ENCODE results near the gene ZMYND10. TPM values are rescaled to one million over a fixed set of nuclear protein-coding genes. Genes with fewer than 3 reads are reported as not detected.

The ZMYND10 gene
- total RNA-seq, 1 donor from 2014 or later: not detected

- no peak overlapping the region for H3K4me3 ChIP-seq
- peaks cover 13 to 35% of the 10 kb centered on the region in 2 donors for H3K4me1 ChIP-seq
- TF ChIP-seq CTCF (IDR thresholded peaks at IDR 0.05): no peak
- H3K27me3 ChIP-seq: no peaks in the 10 kb centered on the region
- no peak for DNase-seq (ENCODE audit: low spot score in 2 of 2)
- no peaks in the 10 kb centered on the region for H3K9me3 ChIP-seq
- no peak overlapping the region for H3K27ac ChIP-seq
- H3K36me3 ChIP-seq: peaks cover 0 to 10% of the 10 kb centered on the region in 2 donors
- intact Hi-C loops (cut with DNase I): no loop called here
These were observed 49.7 kb downstream of the ZMYND10 start for GRCh38 chr3:50295553-50296431.

DNA sequence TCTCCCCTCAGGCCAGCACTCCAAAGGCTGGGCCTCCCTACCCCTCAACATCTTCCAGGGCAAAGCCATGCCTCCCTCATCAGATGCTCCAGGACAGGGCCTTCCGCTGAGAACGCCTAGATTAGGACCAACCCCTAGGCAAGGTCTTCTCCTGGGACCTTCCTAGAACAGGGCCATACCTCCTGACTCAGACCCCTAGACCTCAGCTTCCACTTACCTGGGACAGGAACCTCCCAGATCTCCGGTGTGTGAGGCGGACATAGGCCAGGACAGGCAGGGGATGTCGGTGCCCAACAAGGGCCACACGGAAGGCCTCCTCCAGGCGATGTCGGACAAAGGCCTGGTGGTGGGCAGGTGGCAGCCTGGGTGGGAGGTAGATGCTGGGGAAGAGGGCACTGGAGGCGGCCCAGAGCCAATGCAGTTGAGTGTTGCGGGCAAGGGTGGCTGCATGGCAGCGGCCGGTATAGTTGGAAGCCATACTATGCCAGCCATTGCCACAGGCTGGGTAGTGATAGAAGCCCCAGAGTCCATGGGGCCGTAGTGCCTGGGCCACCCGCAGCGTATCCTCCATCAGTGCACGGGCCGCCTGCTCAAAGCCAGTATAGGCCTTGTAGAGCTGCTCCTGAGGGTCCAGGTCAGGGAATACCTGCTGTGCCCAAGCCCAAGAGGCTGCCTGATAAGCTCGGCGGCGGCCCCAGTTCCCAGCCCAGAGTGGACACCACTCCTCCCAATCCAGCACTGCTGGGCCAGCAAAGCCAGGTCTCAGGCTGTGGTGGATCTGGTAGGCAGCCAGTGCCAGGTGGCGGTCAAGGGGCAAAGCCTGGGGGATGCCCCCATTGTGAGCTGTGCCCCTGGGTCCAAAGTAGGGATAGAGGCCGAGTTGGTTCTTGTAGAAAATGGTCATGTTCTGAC, 50.8 kb downstream of the ZMYND10 start:
- H3K9me3 ChIP-seq: no peaks in the 10 kb centered on the region
- H3K27ac ChIP-seq: no peak overlapping the region
- no peak for TF ChIP-seq CTCF (IDR thresholded peaks at IDR 0.05)
- intact Hi-C loops (cut with DNase I): no loop called here
- H3K27me3 ChIP-seq: no peaks in the 10 kb centered on the region
- peaks cover 0 to 14% of the 10 kb centered on the region in 2 donors for H3K36me3 ChIP-seq
- H3K4me3 ChIP-seq: no peak overlapping the region
- DNase-seq (ENCODE audit: low spot score in 2 of 2): no peak
- peaks cover 6 to 32% of the 10 kb centered on the region in 2 donors for H3K4me1 ChIP-seq

DNA sequence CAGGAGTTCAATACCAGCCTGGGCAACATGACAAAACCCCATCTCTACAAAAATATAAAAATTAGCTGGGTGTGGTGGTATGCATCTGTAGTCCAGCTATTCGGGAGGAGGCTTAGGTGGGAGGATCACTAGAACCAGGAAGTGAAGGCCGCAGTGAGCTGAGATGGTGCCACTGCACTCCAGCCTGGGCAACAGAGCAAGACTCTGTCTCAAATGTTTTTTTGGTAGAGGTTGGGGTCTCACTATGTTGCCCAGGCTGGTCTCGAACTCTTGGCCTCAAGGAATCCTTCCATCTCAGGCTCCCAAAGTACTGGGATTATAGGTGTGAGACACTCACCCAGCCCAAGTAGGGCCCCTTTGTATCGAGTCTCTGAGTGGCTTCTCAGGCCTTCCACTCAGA, 51.4 kb downstream of the ZMYND10 start:
- Histone ChIP-seq H3K9me3 (no peaks in the 10 kb centered on the region), H3K36me3 (peaks cover 5 to 20% of the 10 kb centered on the region in 2 donors), H3K4me1 (peaks cover 6 to 32% of the 10 kb centered on the region in 2 donors), H3K27ac (peak overlapping the region in 1 of 2 donors; percentile 84), H3K27me3 (no peaks in the 10 kb centered on the region), H3K4me3 (no peak overlapping the region)
- no peak for TF ChIP-seq CTCF (IDR thresholded peaks at IDR 0.05)
- no peak for DNase-seq (ENCODE audit: low spot score in 2 of 2)
- intact Hi-C loops (cut with DNase I): no loop called here

DNA sequence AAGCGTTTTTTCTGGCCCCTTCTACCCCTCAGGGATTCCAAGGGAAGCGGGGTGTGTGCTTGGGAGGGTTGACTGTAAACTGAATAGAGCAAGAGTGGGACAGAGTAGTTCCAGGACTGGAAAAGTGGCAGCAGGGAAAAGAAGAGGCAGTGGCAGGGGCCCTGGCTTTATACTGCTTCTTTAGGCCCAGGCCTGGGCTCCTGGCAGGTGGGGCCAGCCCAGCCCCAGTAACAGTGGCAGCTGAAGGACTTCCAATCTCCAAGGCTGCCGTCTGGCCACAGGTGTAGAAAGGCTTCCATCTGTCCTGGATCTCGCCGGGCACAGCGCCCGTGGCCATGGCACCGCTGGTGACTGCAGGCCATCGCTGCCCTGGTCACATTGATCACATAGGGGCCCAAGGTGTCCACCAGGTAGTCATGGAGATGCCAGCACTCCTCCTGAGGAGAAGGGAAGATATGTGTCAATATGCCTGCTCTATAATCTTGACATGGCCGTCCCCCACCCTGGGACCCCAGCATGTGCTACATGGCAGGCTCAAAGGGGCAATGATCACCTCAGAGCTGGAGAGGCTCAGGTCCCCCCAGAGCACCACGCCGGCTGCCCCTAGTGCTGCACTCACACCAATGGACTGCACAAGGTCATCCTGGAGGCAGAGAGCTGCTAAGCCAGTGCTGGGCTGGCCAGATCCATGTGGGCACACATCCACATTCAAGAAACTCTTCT, 52.3 kb downstream of the ZMYND10 start:
- peak overlapping the region; percentile 84 to 89 for H3K27ac ChIP-seq
- H3K4me1 ChIP-seq: peaks cover under 1 to 25% of the 10 kb centered on the region in 2 donors
- H3K27me3 ChIP-seq: no peaks in the 10 kb centered on the region
- intact Hi-C loops (cut with DNase I): no loop called here
- no peaks in the 10 kb centered on the region for H3K9me3 ChIP-seq
- peak in 1 of 2 donors; percentile 62 for DNase-seq (ENCODE audit: low spot score in 2 of 2)
- peaks cover 12 to 29% of the 10 kb centered on the region in 2 donors for H3K36me3 ChIP-seq
- peak overlapping the region; percentile 82 to 84 for H3K4me3 ChIP-seq
- TF ChIP-seq CTCF (IDR thresholded peaks at IDR 0.05): no peak

Data from ascending aorta (tissue), 2 donors.